Neural crest cell (in vitro differentiated cells): ENCODE data around the gene AARSD1. TPM values are rescaled to one million over a fixed set of nuclear protein-coding genes. Genes with fewer than 3 reads are reported as not detected.
"Not testable (repeated sequence)": the region's sequence is repeated elsewhere in the genome, so short reads cannot be mapped to it uniquely, and the experiment has no call there.

Experiments used
- DNase-seq: peaks from one replicate; pipeline ENCODE4 v3.0.0; 2021; ENCODE audit warnings: low read depth, mixed read lengths, low spot score
- H3K27ac Mint-ChIP-seq: one replicate; pipeline ENCODE4 v1.8.0; 2021; ENCODE audit warnings: mild to moderate bottlenecking, mixed read lengths; ENCODE audit not compliant: unreplicated experiment
- H3K27me3 Mint-ChIP-seq: 2 replicates; pipeline ENCODE4 v1.8.0; 2021; ENCODE audit warnings: low read depth, mild to moderate bottlenecking, mixed read lengths
- H3K36me3 Mint-ChIP-seq: 2 replicates; pipeline ENCODE4 v1.8.0; 2021; ENCODE audit warnings: low read depth, mild to moderate bottlenecking, mixed read lengths
- H3K4me1 Mint-ChIP-seq: 2 replicates; pipeline ENCODE4 v1.8.0; 2021; ENCODE audit warnings: mixed read lengths
- H3K4me3 Mint-ChIP-seq: one replicate; pipeline ENCODE4 v1.8.0; 2021; ENCODE audit warnings: mild to moderate bottlenecking, mixed read lengths
- H3K9me3 Mint-ChIP-seq: 2 replicates; pipeline ENCODE4 v1.8.0; 2021; ENCODE audit warnings: mixed read lengths
- CTCF ChIP-seq: fragments of 200-600 bp; sonication (generic); conservative IDR thresholded peaks from 2 replicates; pipeline ENCODE4 v1.5.0; 2021; ENCODE audit warnings: antibody characterized with exemption, mild to moderate bottlenecking
- total RNA-seq: library from RNA; stranded (reverse); gene quantifications from 2 replicates; pipeline ENCODE4 v1.2.1, GENCODE V29; 2021

AARSD1 gene
- total RNA-seq, 1 donor from 2014 or later, result 61.6 TPM

GRCh38 chr17:43006639-43007551, 42.6 kb upstream of the AARSD1 start, which contains the start of gene IFI35:
Gene IFI35 (plus strand): TSS chr17:43006784. CDS start chr17:43006948, 164 bp downstream.
- Mint-ChIP-seq H3K27ac (peak within 1 kb of the TSS; percentile 86), H3K9me3 (no peaks in the 10 kb centered on the region), H3K36me3 (peaks cover 8% of the 10 kb centered on the region), H3K4me1 (peaks cover 11% of the 10 kb centered on the region), H3K27me3 (no peaks in the 10 kb centered on the region), H3K4me3 (peak within 1 kb of the TSS; percentile 74)
- TF ChIP-seq CTCF, result peak; percentile 41
- peak; percentile 36 for DNase-seq

GRCh38 chr17:43003542-43004172, 39.4 kb upstream of the AARSD1 start:
- DNase-seq, result no peak
- no peak for TF ChIP-seq CTCF
- Mint-ChIP-seq H3K27ac (no peak overlapping the region), H3K9me3 (no peaks in the 10 kb centered on the region), H3K4me1 (peaks cover 22% of the 10 kb centered on the region), H3K36me3 (peaks cover 10% of the 10 kb centered on the region), H3K4me3 (peak overlapping the region; percentile 53), H3K27me3 (no peaks in the 10 kb centered on the region)

- not testable (repeated sequence) for DNase-seq, H3K27me3 Mint-ChIP-seq, H3K4me3 Mint-ChIP-seq, H3K27ac Mint-ChIP-seq, H3K9me3 Mint-ChIP-seq
- peaks cover 10% of the 10 kb centered on the region for H3K36me3 Mint-ChIP-seq
- H3K4me1 Mint-ChIP-seq, result peaks cover 30% of the 10 kb centered on the region
Measured at GRCh38 chr17:43000894-43001293, 36.6 kb upstream of the AARSD1 start.

- Mint-ChIP-seq H3K4me3 (peak overlapping the region; percentile 96), H3K4me1 (peaks cover 30% of the 10 kb centered on the region), H3K9me3 (no peaks in the 10 kb centered on the region), H3K36me3 (peaks cover 10% of the 10 kb centered on the region), H3K27me3 (no peaks in the 10 kb centered on the region), H3K27ac (peak overlapping the region; percentile 100)
- no peak for TF ChIP-seq CTCF
- DNase-seq, result no peak
Measured at GRCh38 chr17:42999003-42999525, 34.8 kb upstream of the AARSD1 start.

- DNase-seq, result peak; percentile 93
- TF ChIP-seq CTCF, result peak; percentile 83
- H3K4me3 Mint-ChIP-seq, result peak within 1 kb of the TSS; percentile 96
- no peaks in the 10 kb centered on the region for H3K27me3 Mint-ChIP-seq
- no peaks in the 10 kb centered on the region for H3K9me3 Mint-ChIP-seq
- peaks cover 4% of the 10 kb centered on the region for H3K36me3 Mint-ChIP-seq
- H3K4me1 Mint-ChIP-seq, result peaks cover 30% of the 10 kb centered on the region
- peak within 1 kb of the TSS; percentile 100 for H3K27ac Mint-ChIP-seq
Measured at GRCh38 chr17:42997984-42998938, 34.0 kb upstream of the AARSD1 start, which contains the start of gene RPL27. Gene RPL27 (plus strand): TSS chr17:42998419. CDS start chr17:42998751, 332 bp downstream.
